HL-60 (cell line): Measurements from ENCODE around the gene LMAN1L.

Experiments
- DNase-seq, 2 experiments: peaks; one replicate each; pipeline ENCODE4 v3.0.0-alpha.2; 2010 to 2020; ENCODE audit warnings: low read depth in 1 of 2, low spot score in 1 of 2
- H3K27ac ChIP-seq: fragments of 250-450 bp; sonication (Bioruptor Pico); replicated peaks from 2 replicates; pipeline ENCODE4 v1.5.1; 2020; ENCODE audit warnings: mild to moderate bottlenecking, moderate library complexity
- H3K27me3 ChIP-seq: fragments of 250-450 bp; sonication (Bioruptor Pico); 2 replicates; pipeline ENCODE4 v1.5.1; 2021; ENCODE audit warnings: mild to moderate bottlenecking, moderate library complexity; ENCODE audit not compliant: insufficient read depth, poor library complexity, severe bottlenecking
- H3K4me3 ChIP-seq: replicated peaks from 2 replicates; pipeline ENCODE4 v1.5.1; 2011; ENCODE audit warnings: mild to moderate bottlenecking, control low read depth, low read length; ENCODE audit not compliant: insufficient read depth
- GABPA ChIP-seq: IDR thresholded peaks from 2 replicates; pipeline ENCODE4 v1.6.1; 2012; ENCODE audit warnings: low read depth
- POLR2AphosphoS5 ChIP-seq: IDR thresholded peaks from 2 replicates; pipeline ENCODE4 v1.6.1; 2012; ENCODE audit warnings: low read depth
- REST ChIP-seq: IDR thresholded peaks from 2 replicates; pipeline ENCODE4 v1.6.1; 2012; ENCODE audit warnings: low read depth; ENCODE audit not compliant: insufficient replicate concordance
- SPI1 ChIP-seq: IDR thresholded peaks from 2 replicates; pipeline ENCODE4 v1.6.1; 2012; ENCODE audit warnings: low read depth, mild to moderate bottlenecking, borderline replicate concordance
- TF ChIP-seq, protein P1 (sequence below): IDR thresholded peaks from one replicate; pipeline ENCODE4 v1.5.1; 2011; ENCODE audit warnings: low read length, control low read depth, inconsistent platforms; ENCODE audit not compliant: insufficient read depth

LMAN1L gene

DNA sequence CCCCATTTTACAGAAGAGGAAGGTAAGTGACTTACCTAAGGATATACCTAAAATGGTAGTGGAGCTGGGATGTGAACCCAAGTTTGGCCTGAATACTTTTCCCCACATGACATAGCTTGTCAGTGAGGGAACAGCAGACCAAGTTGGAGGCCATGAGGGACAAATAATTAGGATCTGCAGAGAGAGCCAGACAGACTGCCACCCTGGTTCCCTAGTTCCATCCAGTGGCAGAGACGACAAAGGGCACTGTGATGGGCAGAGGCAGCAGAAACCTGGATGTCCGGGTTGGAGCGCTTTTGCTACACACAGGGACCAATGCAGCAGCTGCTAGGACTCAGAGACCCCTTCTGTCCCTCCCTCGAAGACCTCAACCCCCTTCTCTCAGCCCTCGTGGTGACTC lies 15.0 kb downstream of the LMAN1L start:
- TF ChIP-seq, protein P1, sequence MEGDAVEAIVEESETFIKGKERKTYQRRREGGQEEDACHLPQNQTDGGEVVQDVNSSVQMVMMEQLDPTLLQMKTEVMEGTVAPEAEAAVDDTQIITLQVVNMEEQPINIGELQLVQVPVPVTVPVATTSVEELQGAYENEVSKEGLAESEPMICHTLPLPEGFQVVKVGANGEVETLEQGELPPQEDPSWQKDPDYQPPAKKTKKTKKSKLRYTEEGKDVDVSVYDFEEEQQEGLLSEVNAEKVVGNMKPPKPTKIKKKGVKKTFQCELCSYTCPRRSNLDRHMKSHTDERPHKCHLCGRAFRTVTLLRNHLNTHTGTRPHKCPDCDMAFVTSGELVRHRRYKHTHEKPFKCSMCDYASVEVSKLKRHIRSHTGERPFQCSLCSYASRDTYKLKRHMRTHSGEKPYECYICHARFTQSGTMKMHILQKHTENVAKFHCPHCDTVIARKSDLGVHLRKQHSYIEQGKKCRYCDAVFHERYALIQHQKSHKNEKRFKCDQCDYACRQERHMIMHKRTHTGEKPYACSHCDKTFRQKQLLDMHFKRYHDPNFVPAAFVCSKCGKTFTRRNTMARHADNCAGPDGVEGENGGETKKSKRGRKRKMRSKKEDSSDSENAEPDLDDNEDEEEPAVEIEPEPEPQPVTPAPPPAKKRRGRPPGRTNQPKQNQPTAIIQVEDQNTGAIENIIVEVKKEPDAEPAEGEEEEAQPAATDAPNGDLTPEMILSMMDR = no peak
- TF ChIP-seq SPI1 (no peak), REST (no peak), GABPA (no peak), POLR2AphosphoS5 (no peak)
- DNase-seq = no peak
- Histone ChIP-seq H3K27me3 (peaks cover 16% of the 10 kb centered on the region), H3K27ac (no peak overlapping the region), H3K4me3 (no peak overlapping the region)

DNA sequence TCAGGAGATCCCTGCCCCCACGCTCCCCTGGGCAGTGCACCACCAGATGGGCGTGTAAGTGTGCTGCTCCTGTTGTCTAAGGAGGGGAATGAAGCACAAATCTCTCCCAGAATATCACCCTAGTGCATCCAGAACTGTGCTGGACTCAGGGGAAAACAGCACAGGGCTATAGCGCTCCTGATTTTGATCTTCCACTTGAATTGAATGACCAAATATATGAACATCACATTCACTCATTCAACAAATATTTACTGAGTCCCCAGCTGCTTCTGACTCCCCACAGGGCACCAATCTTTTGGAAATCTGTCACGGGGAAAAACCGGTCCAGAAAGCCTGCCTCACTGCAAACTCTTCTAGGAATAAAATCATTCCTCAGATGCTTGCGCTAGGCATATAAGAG lies 16.2 kb downstream of the LMAN1L start:
- H3K27ac ChIP-seq = no peak overlapping the region

DNA sequence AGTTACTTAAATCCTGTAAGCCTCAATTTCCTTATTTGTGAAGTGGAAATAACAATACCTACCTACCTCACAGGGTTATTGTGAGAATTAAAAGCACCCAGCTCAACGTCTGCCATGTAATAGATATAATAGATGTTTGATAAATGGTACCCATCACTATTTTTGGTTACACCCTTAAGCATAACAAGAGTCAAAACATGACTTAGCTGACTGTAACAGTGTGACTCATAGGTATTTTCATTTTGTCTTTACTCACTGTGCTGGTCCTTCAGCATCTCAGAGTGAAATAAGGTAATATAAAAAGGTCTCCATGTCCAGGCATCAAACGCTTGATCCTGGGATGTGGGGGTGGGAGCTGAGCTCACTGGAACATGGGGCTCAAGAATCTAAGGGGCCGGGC lies 16.9 kb downstream of the LMAN1L start:
- Histone ChIP-seq H3K27ac (no peak overlapping the region), H3K4me3 (no peak overlapping the region), H3K27me3 (peaks cover 16% of the 10 kb centered on the region)
- no peak for TF ChIP-seq SPI1
- TF ChIP-seq, protein P1 = no peak
- no peak for TF ChIP-seq POLR2AphosphoS5
- no peak for TF ChIP-seq REST
- no peak for TF ChIP-seq GABPA
- no peak for DNase-seq

More for the DNA sequence above, 16.2 kb downstream of the LMAN1L start:
- H3K27me3 ChIP-seq = peaks cover 16% of the 10 kb centered on the region
- TF ChIP-seq SPI1 (no peak), GABPA (no peak), REST (no peak), POLR2AphosphoS5 (no peak)
- TF ChIP-seq, protein P1 = no peak
- DNase-seq = no peak
- no peak overlapping the region for H3K4me3 ChIP-seq
